ENCODE data around the gene CEACAM20. TPM values are rescaled to one million over a fixed set of nuclear protein-coding genes. Genes with fewer than 3 reads are reported as not detected.

The CEACAM20 gene
- total and polyA plus RNA-seq, 2 experiments from 2014 or later = not detected

- Histone ChIP-seq H3K79me2 (replicated peaks; ENCODE audit: insufficient read depth) (no peaks in the 10 kb centered on the region), H3K4me3 (no peak overlapping the region), H4K20me1 (replicated peaks; ENCODE audit: insufficient read depth) (no peaks in the 10 kb centered on the region), H3F3A (replicated peaks; ENCODE audit: low read depth) (no peaks in the 10 kb centered on the region), H3K27ac (ENCODE audit: low read depth) (no peak overlapping the region), H3K4me2 (no peak overlapping the region), H3K36me3 (ENCODE audit: insufficient read depth) (no peaks in the 10 kb centered on the region), H3K4me1 (ENCODE audit: insufficient read depth) (no peaks in the 10 kb centered on the region), H2AFZ (no peak overlapping the region), H3K27me3 (ENCODE audit: insufficient read depth) (no peaks in the 10 kb centered on the region), H3K9me2 (ENCODE audit: insufficient read depth) (no peaks in the 10 kb centered on the region; the same call in 1 of the 2 replicates)
- no peak for ATAC-seq
- peaks cover 35% of the 10 kb centered on the region for H3K9me3 Mint-ChIP-seq
- no peak overlapping the region for H3K27ac Mint-ChIP-seq
- H3K27me3 Mint-ChIP-seq (ENCODE audit: insufficient read depth, low read depth, poor library complexity) = peaks cover 3% of the 10 kb centered on the region
- no peaks in the 10 kb centered on the region for H3K36me3 Mint-ChIP-seq (ENCODE audit: low read depth)
- TF ChIP-seq POLR2AphosphoS5 (IDR thresholded peaks at IDR 0.05; ENCODE audit: low read depth) (no peak), NANOG (IDR thresholded peaks at IDR 0.05; ENCODE audit: borderline replicate concordance) (no peak)
- DNase-seq (ENCODE audit: low spot score) = no peak
- H3K4me1 Mint-ChIP-seq = no peaks in the 10 kb centered on the region
- H3K4me3 Mint-ChIP-seq = no peak overlapping the region
Observed at GRCh38 chr19:44549507-44549906, 20.0 kb upstream of the CEACAM20 start.

- H3K27ac ChIP-seq (ENCODE audit: low read depth) = no peak overlapping the region
- no peak overlapping the region for H3K4me3 Mint-ChIP-seq
- no peaks in the 10 kb centered on the region for H4K20me1 ChIP-seq (replicated peaks; ENCODE audit: insufficient read depth)
- no peak overlapping the region for H3K4me3 ChIP-seq
- H3K36me3 Mint-ChIP-seq (ENCODE audit: low read depth) = no peaks in the 10 kb centered on the region; the same call in 2 of the 3 replicates
- H2AFZ ChIP-seq = no peak overlapping the region
- ATAC-seq (no peak), DNase-seq (ENCODE audit: low spot score) (no peak)
- no peaks in the 10 kb centered on the region for H3F3A ChIP-seq (replicated peaks; ENCODE audit: low read depth)
- H3K4me1 ChIP-seq (ENCODE audit: insufficient read depth) = no peaks in the 10 kb centered on the region
- H3K9me3 Mint-ChIP-seq = peaks cover 43% of the 10 kb centered on the region
- H3K36me3 ChIP-seq (ENCODE audit: insufficient read depth) = no peaks in the 10 kb centered on the region
- no peak overlapping the region for H3K27ac Mint-ChIP-seq
- H3K9me2 ChIP-seq (ENCODE audit: insufficient read depth) = peaks cover under 1% of the 10 kb centered on the region
- H3K27me3 Mint-ChIP-seq (ENCODE audit: insufficient read depth, low read depth, poor library complexity) = peaks cover 8% of the 10 kb centered on the region
- H3K4me2 ChIP-seq = no peak overlapping the region
- H3K27me3 ChIP-seq (ENCODE audit: insufficient read depth) = no peaks in the 10 kb centered on the region
- no peaks in the 10 kb centered on the region for H3K79me2 ChIP-seq (replicated peaks; ENCODE audit: insufficient read depth)
- no peaks in the 10 kb centered on the region for H3K4me1 Mint-ChIP-seq
- TF ChIP-seq CTCF (conservative IDR thresholded peaks at IDR 0.05; ENCODE audit: low read depth in 2 of 2) (no peak), EZH2phosphoT487 (IDR thresholded peaks at IDR 0.05; ENCODE audit: unreplicated experiment) (no peak), JUNB (IDR thresholded peaks at IDR 0.05; ENCODE audit: unreplicated experiment) (no peak), CREB1 (CRISPR knock-in tag; IDR thresholded peaks at IDR 0.05; ENCODE audit: low read depth) (no peak), ZNF462 (CRISPR knock-in tag; IDR thresholded peaks at IDR 0.05) (no peak), ETS1 (IDR thresholded peaks at IDR 0.05) (no peak), NANOG (IDR thresholded peaks at IDR 0.05; ENCODE audit: borderline replicate concordance) (no peak), ZNF114 (CRISPR knock-in tag; IDR thresholded peaks at IDR 0.05) (no peak), POLR2AphosphoS5 (IDR thresholded peaks at IDR 0.05; ENCODE audit: low read depth) (no peak), ZNF331 (CRISPR knock-in tag; IDR thresholded peaks at IDR 0.05; ENCODE audit: low read depth) (no peak)
Observed at GRCh38 chr19:44548736-44549135, 19.3 kb upstream of the CEACAM20 start.

Measured in GM23338 (cell line).